Adrenal gland (tissue), 12 donors: ENCODE data around the gene SERPINA3. TPM values are rescaled to one million over a fixed set of nuclear protein-coding genes. Genes with fewer than 3 reads are reported as not detected.
A peak's percentile ranks its signal among the peaks of the same experiment; 100 is the strongest.

Experiments used
- DNase-seq, 7 donors: peaks; one replicate each; pipeline ENCODE4 v3.0.0-alpha.2; 2019 to 2020
- H3K27ac ChIP-seq, 5 donors: fragments of 200-600 bp; sonication (generic) in 4 of 5; 1 replicate in 3 of 5; 2 replicates in 2 of 5; pipeline versions ENCODE4 v1.5.1 to v1.8.0; 2016 to 2020; ENCODE audit warnings: mild to moderate bottlenecking in 1 of 5
- H3K27me3 ChIP-seq: fragments of 200-600 bp; 2 replicates; pipeline ENCODE4 v1.8.0; 2021
- H3K36me3 ChIP-seq, 2 donors: fragments of 200-600 bp; replicated peaks in 1 of 2; 1 replicate in 1 of 2; 2 replicates in 1 of 2; pipeline versions ENCODE4 v1.5.1 to v1.8.0; 2018 to 2022
- H3K4me1 ChIP-seq, 2 donors: fragments of 200-600 bp; replicated peaks in 1 of 2; 1 replicate in 1 of 2; 2 replicates in 1 of 2; pipeline versions ENCODE4 v1.5.1 to v1.8.0; 2018 to 2021
- H3K4me3 ChIP-seq, 4 donors: fragments of 200-600 bp; sonication (generic) in 3 of 4; one replicate each; pipeline ENCODE4 v1.5.1; 2016 to 2018
- H3K9me3 ChIP-seq, 3 donors: fragments of 200-600 bp; sonication (generic) in 1 of 3; replicated peaks in 1 of 3; 1 replicate in 2 of 3; 2 replicates in 1 of 3; pipeline versions ENCODE4 v1.5.1 to v1.8.0; 2016 to 2021
- CTCF ChIP-seq, 6 experiments: fragments of 450-650 bp in 4 of 6; fragments of 200-600 bp in 2 of 6; sonication (generic) in 1 of 6; IDR thresholded peaks; 1 replicate in 5 of 6; 2 replicates in 1 of 6; pipeline versions ENCODE4 v1.5.1 to v1.8.0; 2016 to 2021; ENCODE audit warnings: antibody characterized with exemption in 6 of 6, mild to moderate bottlenecking in 2 of 6, moderate library complexity in 1 of 6
- POLR2A ChIP-seq, 2 donors: fragments of 450-650 bp; IDR thresholded peaks; one replicate each; pipeline ENCODE4 v1.6.1; 2017; ENCODE audit warnings: antibody characterized with exemption in 2 of 2, mild to moderate bottlenecking in 2 of 2, moderate library complexity in 1 of 2
- WGBS, 4 donors: extraction: QIAGEN DNeasy Blood & Tissue Kit in 2 of 4; methylation state at CpG; one replicate each; pipeline versions ENCODE4 v1.1.5 to v1.1.7; 2013 to 2017; 5-methylcytosine and 5-hydroxymethylcytosine counted together
- intact Hi-C, 2 donors: fragments of 100-400 bp; cut with DNase I; formaldehyde crosslinking; loops; one replicate each; pipeline versions ENCODE4 v1.14.1 to v1.15.0; 2022 to 2023
- polyA plus RNA-seq, 3 donors: library from polyadenylated mRNA; stranded (reverse); fragments of 200-250 nt in 2 of 3; fragments of 350-450 nt in 1 of 3; fragmentation: Illumina TruSeq in 1 of 3; extraction: RNeasy Lipid Tissue Mini Kit (QIAGEN cat#74804) in 1 of 3; gene quantifications; one replicate each; pipeline ENCODE4 v1.2.3, GENCODE V29; 2013 to 2014
- total RNA-seq, 9 donors: library from RNA; depleted of rRNA in 4 of 9; stranded (reverse); fragments of >200 nt in 4 of 9; fragments of 120-200 nt in 1 of 9; fragmentation: NEBNext Ultra II Directional in 1 of 9; extraction: Animal tissue kit (Norgen Biotek cat#: 25700) in 1 of 9; gene quantifications; one replicate each; pipeline versions ENCODE4 v1.1.0 to v1.2.4, GENCODE V29; 2013 to 2023
- donor health status: healthy with polysubstance abuse.
- donor health status: Bipolar disorder and iron deficiency.
- donor health status: DM: yes; HTN: yes; CAD: no.
- donor health status: DM: no; HTN: no; CAD: no.
- donor health status: DM: no; HTN: no; CAD: no.
- donor health status: DM: yes; HTN: yes; CAD: no.

SERPINA3 gene
- total and polyA plus RNA-seq, 12 donors: 2.5 to 245 (median 34.0) TPM

GRCh38 chr14:94615254-94615653, 3.1 kb downstream of the SERPINA3 start:
- Histone ChIP-seq H3K4me1 (peaks cover 0 to 3% of the 10 kb centered on the region in 2 donors), H3K9me3 (peaks cover 0 to 21% (median 0%) of the 10 kb centered on the region in 3 donors), H3K27me3 (no peaks in the 10 kb centered on the region), H3K36me3 (no peaks in the 10 kb centered on the region), H3K4me3 (no peak overlapping the region), H3K27ac (no peak overlapping the region)
- TF ChIP-seq POLR2A (IDR thresholded peaks at IDR 0.05) (no peak), CTCF (IDR thresholded peaks at IDR 0.05) (no peak)
- DNase-seq: peak in 1 of 7 donors; percentile 12
- intact Hi-C loops: no loop called here
- 67 to 100% (median 96%) methylated on average over 1 to 3 of the region's 3 CpGs for WGBS, 4 donors

GRCh38 chr14:94615823-94616570, 3.8 kb downstream of the SERPINA3 start:
- no peaks in the 10 kb centered on the region for H3K4me1 ChIP-seq
- WGBS, 4 donors: 84 to 93% (median 88%) methylated on average over 6 to 8 of the region's 8 CpGs
- intact Hi-C loops: no loop called here
- no peak overlapping the region for H3K27ac ChIP-seq
- no peaks in the 10 kb centered on the region for H3K27me3 ChIP-seq
- TF ChIP-seq CTCF (IDR thresholded peaks at IDR 0.05) (no peak), POLR2A (IDR thresholded peaks at IDR 0.05) (no peak)
- no peaks in the 10 kb centered on the region for H3K36me3 ChIP-seq
- H3K4me3 ChIP-seq: no peak overlapping the region
- DNase-seq: peak in 1 of 7 donors; percentile 10
- peaks cover 0 to 21% (median 0%) of the 10 kb centered on the region in 3 donors for H3K9me3 ChIP-seq

GRCh38 chr14:94617366-94617941, 5.3 kb downstream of the SERPINA3 start:
- no peak for DNase-seq
- intact Hi-C loops: no loop called here
- Histone ChIP-seq H3K4me3 (no peak overlapping the region), H3K27me3 (no peaks in the 10 kb centered on the region), H3K9me3 (peaks cover 0 to 21% (median 0%) of the 10 kb centered on the region in 3 donors), H3K27ac (no peak overlapping the region), H3K36me3 (no peaks in the 10 kb centered on the region), H3K4me1 (no peaks in the 10 kb centered on the region)
- TF ChIP-seq POLR2A (IDR thresholded peaks at IDR 0.05): no peak
- no peak for TF ChIP-seq CTCF (IDR thresholded peaks at IDR 0.05)
- 83 to 89% (median 87%) methylated on average over 5 of the region's 5 CpGs for WGBS, 4 donors

GRCh38 chr14:94617988-94618822, 6.0 kb downstream of the SERPINA3 start:
- Histone ChIP-seq H3K4me1 (no peaks in the 10 kb centered on the region), H3K36me3 (no peaks in the 10 kb centered on the region), H3K27me3 (no peaks in the 10 kb centered on the region), H3K4me3 (no peak overlapping the region), H3K9me3 (peaks cover 0 to 21% (median 0%) of the 10 kb centered on the region in 3 donors), H3K27ac (no peak overlapping the region)
- peak in 1 of 7 donors; percentile 0 for DNase-seq
- TF ChIP-seq CTCF (IDR thresholded peaks at IDR 0.05) (no peak), POLR2A (IDR thresholded peaks at IDR 0.05) (no peak)
- WGBS, 4 donors: 80 to 98% (median 94%) methylated on average over 3 of the region's 3 CpGs
- intact Hi-C loops: no loop called here
